Activated CD8-positive, alpha-beta T cell treated with anti-CD3 and anti-CD28 coated beads for 36 hours (primary cell): ENCODE measurements around the gene PAIP1. TPM values are rescaled to one million over a fixed set of nuclear protein-coding genes. Genes with fewer than 3 reads are reported as not detected.

ENCODE experiments used
- ATAC-seq: fragments of 200-7000 bp; cut with Tn5 transposase; one replicate; pipeline ENCODE4 v1.10.0; 2021; ENCODE audit warnings: mild to moderate bottlenecking, moderate library complexity
- CTCF ChIA-PET: fragments of 350-600 bp; sonication (Branson Sonifier 250); formaldehyde crosslinking; loops from one replicate; lab custom pipeline; 2021; ENCODE audit warnings: antibody characterized with exemption; lab: Charles Lee
- POLR2A ChIA-PET: fragments of 350-600 bp; sonication (Branson Sonifier 250); formaldehyde crosslinking; loops from one replicate; lab custom pipeline; 2021; ENCODE audit warnings: antibody characterized with exemption; lab: Charles Lee
- DNase-seq: peaks from one replicate; pipeline ENCODE4 v3.0.0-alpha.2; 2020
- H3K27ac Mint-ChIP-seq: one replicate; pipeline ENCODE4 v1.8.0; 2021; ENCODE audit warnings: mild to moderate bottlenecking, mixed read lengths
- H3K27me3 Mint-ChIP-seq: one replicate; pipeline ENCODE4 v1.8.0; 2021; ENCODE audit warnings: mixed read lengths
- H3K36me3 Mint-ChIP-seq: one replicate; pipeline ENCODE4 v1.8.0; 2021; ENCODE audit warnings: low read depth, mixed read lengths
- H3K4me1 Mint-ChIP-seq: one replicate; pipeline ENCODE4 v1.8.0; 2021; ENCODE audit warnings: low read depth, mixed read lengths
- H3K4me3 Mint-ChIP-seq: one replicate; pipeline ENCODE4 v1.8.0; 2021; ENCODE audit warnings: mild to moderate bottlenecking, moderate library complexity, mixed read lengths
- H3K9me3 Mint-ChIP-seq: one replicate; pipeline ENCODE4 v1.8.0; 2021; ENCODE audit warnings: mixed read lengths
- intact Hi-C: fragments of 100-400 bp; cut with micrococcal nuclease; formaldehyde crosslinking; loops from one replicate; pipeline ENCODE4 v1.10.0; 2022
- total RNA-seq, 2 experiments: library from RNA; stranded (reverse); gene quantifications; one replicate each; pipeline ENCODE4 v1.2.3, GENCODE V29; 2021
- TF ChIP-seq, protein P1 (sequence below): fragments of 200-600 bp; IDR thresholded peaks from one replicate; pipeline ENCODE4 v1.8.0; 2022; ENCODE audit warnings: antibody characterized with exemption, mild to moderate bottlenecking

Gene PAIP1
- total RNA-seq, 2 experiments from 2014 or later: 43.6 to 44.6 TPM

DNA sequence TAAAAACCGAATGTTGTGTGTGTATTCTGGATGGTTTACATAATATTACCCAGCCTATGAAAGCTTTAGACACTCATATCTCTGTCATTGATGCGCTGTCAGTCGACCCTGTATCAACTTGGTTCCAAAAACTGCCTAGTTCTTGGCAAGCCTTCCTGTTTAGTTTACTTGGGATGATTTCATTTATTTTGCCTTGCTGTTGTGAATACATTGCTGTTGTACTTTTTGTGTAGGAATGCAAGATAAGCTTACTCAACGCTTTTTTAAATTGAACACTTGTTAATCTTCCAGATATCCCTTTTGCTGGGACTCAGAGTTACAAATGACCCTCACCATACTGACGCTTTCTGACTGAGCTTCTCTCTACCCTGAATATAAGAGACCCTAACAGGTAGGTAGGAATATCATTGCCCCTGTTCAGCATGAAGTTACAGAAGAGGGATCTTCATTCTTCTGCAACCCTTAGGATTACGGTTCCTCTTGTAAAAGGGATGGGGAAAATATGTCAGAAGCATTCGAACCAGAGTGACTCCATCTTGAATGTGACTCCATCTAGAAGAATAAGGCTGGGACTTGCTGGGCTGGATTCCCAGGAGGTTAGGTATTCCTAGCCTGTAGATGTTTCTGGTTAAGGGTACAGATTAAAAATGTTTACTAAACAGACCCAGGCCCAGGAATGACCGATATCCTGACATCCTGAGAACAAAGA lies 13.7 kb upstream of the PAIP1 start:
- intact Hi-C loops: no loop called here
- TF ChIP-seq, protein P1, sequence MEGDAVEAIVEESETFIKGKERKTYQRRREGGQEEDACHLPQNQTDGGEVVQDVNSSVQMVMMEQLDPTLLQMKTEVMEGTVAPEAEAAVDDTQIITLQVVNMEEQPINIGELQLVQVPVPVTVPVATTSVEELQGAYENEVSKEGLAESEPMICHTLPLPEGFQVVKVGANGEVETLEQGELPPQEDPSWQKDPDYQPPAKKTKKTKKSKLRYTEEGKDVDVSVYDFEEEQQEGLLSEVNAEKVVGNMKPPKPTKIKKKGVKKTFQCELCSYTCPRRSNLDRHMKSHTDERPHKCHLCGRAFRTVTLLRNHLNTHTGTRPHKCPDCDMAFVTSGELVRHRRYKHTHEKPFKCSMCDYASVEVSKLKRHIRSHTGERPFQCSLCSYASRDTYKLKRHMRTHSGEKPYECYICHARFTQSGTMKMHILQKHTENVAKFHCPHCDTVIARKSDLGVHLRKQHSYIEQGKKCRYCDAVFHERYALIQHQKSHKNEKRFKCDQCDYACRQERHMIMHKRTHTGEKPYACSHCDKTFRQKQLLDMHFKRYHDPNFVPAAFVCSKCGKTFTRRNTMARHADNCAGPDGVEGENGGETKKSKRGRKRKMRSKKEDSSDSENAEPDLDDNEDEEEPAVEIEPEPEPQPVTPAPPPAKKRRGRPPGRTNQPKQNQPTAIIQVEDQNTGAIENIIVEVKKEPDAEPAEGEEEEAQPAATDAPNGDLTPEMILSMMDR: no peak
- Mint-ChIP-seq H3K4me3 (no peak overlapping the region), H3K9me3 (no peaks in the 10 kb centered on the region), H3K4me1 (peaks cover 10% of the 10 kb centered on the region), H3K27me3 (peaks cover 2% of the 10 kb centered on the region), H3K36me3 (peaks cover 8% of the 10 kb centered on the region), H3K27ac (no peak overlapping the region)
- DNase-seq (no peak), ATAC-seq (no peak)
- ChIA-PET CTCF (no interaction called here), POLR2A (no interaction called here)

DNA sequence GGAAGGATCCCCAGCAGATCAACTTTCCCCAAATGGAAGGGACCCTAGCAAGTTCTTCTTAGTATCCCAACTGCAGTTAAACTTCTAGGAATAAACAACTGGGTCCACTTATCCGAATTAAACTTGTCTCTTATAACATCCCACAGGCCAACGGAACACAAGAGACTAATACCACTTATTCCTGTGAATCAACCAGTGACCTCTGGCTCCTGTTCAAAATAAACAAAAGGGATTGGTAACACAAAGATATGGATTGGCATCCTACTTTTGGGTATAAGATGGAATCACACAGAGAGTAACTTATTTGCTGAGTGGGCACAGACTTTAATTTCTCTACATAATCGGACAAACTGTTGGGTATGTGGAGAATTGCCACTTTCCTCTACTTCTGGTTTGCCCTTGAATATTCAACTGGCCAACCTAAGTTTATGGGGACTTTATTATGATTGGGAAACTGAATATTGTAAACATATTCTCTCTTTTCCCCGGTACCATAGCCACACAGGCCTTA lies 12.4 kb upstream of the PAIP1 start:
- ChIA-PET POLR2A (no interaction called here), CTCF (no interaction called here)
- H3K4me1 Mint-ChIP-seq: peaks cover 10% of the 10 kb centered on the region
- ATAC-seq (no peak), DNase-seq (no peak)
- no peaks in the 10 kb centered on the region for H3K9me3 Mint-ChIP-seq
- TF ChIP-seq, protein P1: no peak
- no peak overlapping the region for H3K27ac Mint-ChIP-seq
- no peaks in the 10 kb centered on the region for H3K36me3 Mint-ChIP-seq
- H3K27me3 Mint-ChIP-seq: peaks cover 2% of the 10 kb centered on the region
- H3K4me3 Mint-ChIP-seq: no peak overlapping the region
- intact Hi-C loops: no loop called here

DNA sequence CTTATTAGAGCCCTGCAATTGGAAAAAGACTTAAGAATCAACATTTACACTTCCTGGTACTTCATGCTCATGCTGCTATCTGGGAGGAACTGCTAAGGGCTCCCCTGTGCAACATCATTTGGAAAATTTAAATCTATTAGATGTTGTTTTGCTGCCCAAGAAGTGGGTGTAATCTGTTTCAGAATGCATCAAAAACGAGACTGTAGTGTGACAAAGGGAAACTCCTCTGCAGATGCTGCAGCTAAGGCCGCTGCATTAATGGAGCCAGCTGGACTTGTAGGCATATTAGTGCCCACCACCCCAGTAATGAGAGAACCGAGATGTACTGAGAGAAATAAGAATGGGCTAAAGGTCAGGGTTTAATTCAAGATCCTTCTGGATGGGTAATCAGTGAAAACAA lies 11.1 kb upstream of the PAIP1 start:
- TF ChIP-seq, protein P1: no peak
- H3K36me3 Mint-ChIP-seq: no peaks in the 10 kb centered on the region
- DNase-seq (no peak), ATAC-seq (no peak)
- H3K9me3 Mint-ChIP-seq: no peaks in the 10 kb centered on the region
- H3K4me1 Mint-ChIP-seq: peaks cover 10% of the 10 kb centered on the region
- H3K27me3 Mint-ChIP-seq: peaks cover 2% of the 10 kb centered on the region
- ChIA-PET POLR2A (no interaction called here), CTCF (no interaction called here)
- intact Hi-C loops: no loop called here
- no peak overlapping the region for H3K4me3 Mint-ChIP-seq
- H3K27ac Mint-ChIP-seq: peak overlapping the region; percentile 24

DNA sequence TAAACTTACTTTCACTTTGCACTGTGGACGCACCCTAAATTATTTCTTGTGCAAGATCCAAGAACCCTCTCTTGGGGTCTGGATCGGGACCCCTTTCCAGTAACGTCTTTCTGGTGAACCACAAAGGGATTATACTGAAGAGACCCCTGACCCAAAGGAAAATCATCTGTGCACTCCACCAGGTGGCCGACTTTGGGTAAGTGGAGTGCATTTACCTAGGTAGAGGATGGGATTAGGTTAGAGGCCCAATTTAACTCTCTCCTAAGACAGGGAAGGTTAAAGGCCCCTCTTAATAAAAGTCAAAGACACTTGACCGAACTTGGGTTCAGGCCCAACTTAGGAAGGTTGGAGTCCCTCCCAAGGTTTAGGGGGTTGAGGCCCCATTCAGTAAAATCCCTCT lies 8.2 kb upstream of the PAIP1 start:
- POLR2A ChIA-PET: no interaction called here

DNA sequence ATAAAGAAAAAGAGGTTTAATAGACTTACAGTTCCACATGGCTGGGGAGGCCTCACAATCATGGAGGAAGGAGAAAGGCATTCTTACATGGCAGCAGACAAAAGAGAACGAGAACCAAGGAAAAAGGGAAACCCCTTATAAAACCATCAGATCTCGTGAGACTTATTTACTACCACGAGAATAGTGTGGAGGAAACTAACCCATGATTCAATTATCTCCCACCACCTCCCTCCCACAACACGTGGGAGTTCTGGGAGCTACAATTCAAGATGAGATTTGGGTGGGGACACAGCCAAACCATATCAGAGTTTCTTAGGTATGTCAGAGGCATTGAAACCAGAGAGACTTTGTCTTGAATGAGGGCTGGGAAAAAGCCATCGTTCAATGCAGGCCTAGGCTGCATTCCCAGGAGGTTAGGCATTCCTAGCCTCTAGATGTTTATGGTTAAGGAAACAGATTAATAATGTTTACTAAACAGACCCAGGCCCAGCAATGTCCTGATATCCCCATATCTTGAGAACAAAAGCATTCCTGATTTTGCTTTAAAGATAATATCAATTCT lies 7.5 kb upstream of the PAIP1 start:
- CTCF ChIA-PET: no interaction called here
- POLR2A ChIA-PET: no interaction called here

More for the DNA sequence above, 8.2 kb upstream of the PAIP1 start:
- H3K27me3 Mint-ChIP-seq: peaks cover 4% of the 10 kb centered on the region
- no peak for ATAC-seq
- no peaks in the 10 kb centered on the region for H3K36me3 Mint-ChIP-seq
- intact Hi-C loops: no loop called here
- no peak overlapping the region for H3K4me3 Mint-ChIP-seq
- CTCF ChIA-PET: no interaction called here
- no peaks in the 10 kb centered on the region for H3K9me3 Mint-ChIP-seq
- H3K4me1 Mint-ChIP-seq: peaks cover 10% of the 10 kb centered on the region
- DNase-seq: no peak
- H3K27ac Mint-ChIP-seq: no peak overlapping the region
- TF ChIP-seq, protein P1: no peak

More for the DNA sequence above, 7.5 kb upstream of the PAIP1 start:
- no peaks in the 10 kb centered on the region for H3K36me3 Mint-ChIP-seq
- H3K27ac Mint-ChIP-seq: no peak overlapping the region
- intact Hi-C loops: no loop called here
- no peak overlapping the region for H3K4me3 Mint-ChIP-seq
- H3K9me3 Mint-ChIP-seq: no peaks in the 10 kb centered on the region
- DNase-seq (no peak), ATAC-seq (no peak)
- TF ChIP-seq, protein P1: no peak
- H3K4me1 Mint-ChIP-seq: peaks cover 10% of the 10 kb centered on the region
- H3K27me3 Mint-ChIP-seq: peaks cover 4% of the 10 kb centered on the region
